ENCODE data around the gene ULK1. TPM values are rescaled to one million over a fixed set of nuclear protein-coding genes. Genes with fewer than 3 reads are reported as not detected.
"Not testable (repeated sequence)": the region's sequence is repeated elsewhere in the genome, so short reads cannot be mapped to it uniquely, and the experiment has no call there.

Gene ULK1
- total RNA-seq, 1 donor from 2014 or later: 7.3 TPM

GRCh38 chr12:131938082-131938481 is 43.7 kb downstream of the ULK1 start:
- no peak for DNase-seq (ENCODE audit: low spot score in 2 of 2)
- FAIRE-seq: no peak

- FAIRE-seq: no peak
These were observed 44.6 kb downstream of the ULK1 start for GRCh38 chr12:131939007-131939406.

GRCh38 chr12:131940141-131940547 is 45.7 kb downstream of the ULK1 start:
- no peak for FAIRE-seq

More at GRCh38 chr12:131939007-131939406, 44.6 kb downstream of the ULK1 start:
- no peak for DNase-seq (ENCODE audit: low spot score in 2 of 2)

GRCh38 chr12:131941116-131941986 is 46.9 kb downstream of the ULK1 start:
- DNase-seq (ENCODE audit: low spot score in 2 of 2): no peak
- no peak for FAIRE-seq

More at GRCh38 chr12:131940141-131940547, 45.7 kb downstream of the ULK1 start:
- DNase-seq (ENCODE audit: low spot score in 2 of 2): no peak

- DNase-seq (ENCODE audit: low spot score in 2 of 2) (no peak), FAIRE-seq (no peak)
These were observed 47.5 kb downstream of the ULK1 start for GRCh38 chr12:131941987-131942341.

- FAIRE-seq (no peak), DNase-seq (ENCODE audit: low spot score in 2 of 2) (no peak)
These were observed 48.2 kb downstream of the ULK1 start for GRCh38 chr12:131942671-131943070.

- DNase-seq (ENCODE audit: low spot score in 2 of 2) (no peak), FAIRE-seq (no peak)
These were observed 49.0 kb downstream of the ULK1 start for GRCh38 chr12:131943389-131943788.

GRCh38 chr12:131943876-131944275 is 49.5 kb downstream of the ULK1 start:
- FAIRE-seq: no peak
- DNase-seq (ENCODE audit: low spot score in 2 of 2): no peak

- FAIRE-seq (no peak), DNase-seq (ENCODE audit: low spot score in 2 of 2) (no peak)
These were observed 50.3 kb downstream of the ULK1 start for GRCh38 chr12:131944601-131945251.

GRCh38 chr12:131946757-131947156 is 52.3 kb downstream of the ULK1 start:
- DNase-seq (ENCODE audit: low spot score in 2 of 2) (no peak), FAIRE-seq (no peak)

GRCh38 chr12:131947482-131948027 is 53.1 kb downstream of the ULK1 start:
- DNase-seq (ENCODE audit: low spot score in 2 of 2) (no peak), FAIRE-seq (no peak)

- DNase-seq (ENCODE audit: low spot score in 2 of 2): no peak
- FAIRE-seq: no peak
These were observed 53.8 kb downstream of the ULK1 start for GRCh38 chr12:131948166-131948712.

- not testable (repeated sequence) for FAIRE-seq
These were observed 54.5 kb downstream of the ULK1 start for GRCh38 chr12:131948713-131949430.

GRCh38 chr12:131949431-131950181 is 55.2 kb downstream of the ULK1 start, which contains the start of gene EP400:
TSS of gene EP400 (plus strand) at chr12:131949942. CDS start at chr12:131960620, 10,678 bp downstream.
- FAIRE-seq (no peak), DNase-seq (ENCODE audit: low spot score in 2 of 2) (peak; percentile 96 to 97)

More at GRCh38 chr12:131948713-131949430, 54.5 kb downstream of the ULK1 start:
- not testable (repeated sequence) for DNase-seq (ENCODE audit: low spot score in 2 of 2)

- FAIRE-seq (no peak), DNase-seq (ENCODE audit: low spot score in 2 of 2) (peak; percentile 30 to 33)
These were observed 55.9 kb downstream of the ULK1 start for GRCh38 chr12:131950182-131950913.

GRCh38 chr12:131953810-131954209 is 59.4 kb downstream of the ULK1 start:
- FAIRE-seq: not testable (repeated sequence)

GRCh38 chr12:131954460-131954859 is 60.0 kb downstream of the ULK1 start:
- not testable (repeated sequence) for DNase-seq (ENCODE audit: low spot score in 2 of 2); FAIRE-seq

More at GRCh38 chr12:131953810-131954209, 59.4 kb downstream of the ULK1 start:
- not testable (repeated sequence) for DNase-seq (ENCODE audit: low spot score in 2 of 2)

GRCh38 chr12:131959116-131959515 is 64.7 kb downstream of the ULK1 start:
- no peak for FAIRE-seq
- no peak for DNase-seq (ENCODE audit: low spot score in 2 of 2)

Measured in frontal cortex (tissue), 4 donors.